HepG2 (cell line): ENCODE measurements around the gene BCCIP.

Experiments used
- GLI4 ChIP-seq: sonication (generic); formaldehyde crosslinking; IDR thresholded peaks from 2 replicates; pipeline ENCODE4 v1.5.1; 2020; ENCODE audit warnings: missing genetic modification reagents, mild to moderate bottlenecking, moderate library complexity, borderline replicate concordance
- MTA3 ChIP-seq: sonication (generic); formaldehyde crosslinking; IDR thresholded peaks from 2 replicates; pipeline ENCODE4 v1.4.0; 2020; ENCODE audit warnings: missing genetic modification reagents
- PHF20 ChIP-seq: sonication (generic); formaldehyde crosslinking; IDR thresholded peaks from 2 replicates; pipeline ENCODE4 v1.5.0; 2020; ENCODE audit warnings: mild to moderate bottlenecking, missing genetic modification reagents
- POLR2A ChIP-seq, 2 experiments: IDR thresholded peaks; 2 replicates each; pipeline ENCODE4 v1.6.1; 2011; ENCODE audit warnings: low read depth in 2 of 2, low read length in 2 of 2, mild to moderate bottlenecking in 1 of 2, moderate library complexity in 1 of 2; ENCODE audit not compliant: insufficient read depth in 1 of 2
- ZBTB1 ChIP-seq: sonication (generic); formaldehyde crosslinking; IDR thresholded peaks from 2 replicates; pipeline ENCODE4 v1.4.0; 2020; ENCODE audit warnings: missing genetic modification reagents, borderline replicate concordance
- ZFP90 ChIP-seq: sonication (generic); formaldehyde crosslinking; IDR thresholded peaks from 2 replicates; pipeline ENCODE4 v1.8.0; 2022; ENCODE audit warnings: missing genetic modification reagents, mild to moderate bottlenecking, inconsistent platforms, borderline replicate concordance
- TF ChIP-seq, protein P1 (sequence below): sonication (generic); formaldehyde crosslinking; IDR thresholded peaks from 2 replicates; pipeline ENCODE4 v1.5.0; 2020; ENCODE audit warnings: mild to moderate bottlenecking, missing genetic modification reagents, moderate library complexity

DNA sequence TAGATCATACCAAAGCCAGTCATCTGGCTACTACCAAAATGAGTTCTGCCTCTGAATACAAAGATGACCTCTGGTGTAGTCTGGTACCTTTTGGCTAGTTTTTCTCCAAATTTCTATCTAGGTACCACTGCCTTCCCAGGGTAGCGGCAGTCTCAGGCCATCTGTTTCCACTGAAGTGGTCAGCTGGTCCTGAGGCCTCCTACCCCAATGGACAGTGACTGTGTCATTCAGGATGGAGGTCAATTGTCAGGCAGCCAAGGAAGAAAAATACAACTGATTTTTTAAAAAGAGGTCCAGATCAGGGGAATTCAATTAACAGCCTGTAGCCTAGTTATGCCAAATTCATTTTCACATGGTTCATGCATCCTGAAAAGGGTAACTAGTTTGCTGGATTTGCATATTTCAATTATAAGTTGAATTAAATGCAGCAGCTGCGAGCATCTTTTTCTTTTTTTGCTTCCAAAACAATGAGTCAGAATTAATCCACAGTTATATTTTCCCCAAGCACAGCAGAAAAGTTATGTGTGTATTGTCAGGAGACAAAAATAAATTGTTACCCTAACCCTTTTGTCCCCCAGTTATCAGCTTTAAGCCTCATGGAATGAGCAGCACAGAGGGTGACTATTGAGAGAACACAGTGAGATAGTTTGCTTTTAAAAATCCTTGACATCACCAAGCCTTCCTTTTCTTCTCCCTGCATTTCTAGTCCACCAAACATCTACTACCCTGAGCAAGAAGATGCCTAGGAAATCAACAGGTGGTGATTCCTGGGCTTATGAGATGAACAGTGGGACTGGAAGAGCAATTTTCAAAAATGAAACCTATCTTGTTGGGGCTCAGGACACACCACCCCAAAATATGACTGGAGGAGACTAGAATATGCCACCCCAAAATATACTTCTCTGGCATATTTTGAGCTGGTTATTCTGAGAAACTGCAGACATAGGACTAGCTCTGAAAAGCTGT is 27.7 kb downstream of the BCCIP start:
- TF ChIP-seq, protein P1, sequence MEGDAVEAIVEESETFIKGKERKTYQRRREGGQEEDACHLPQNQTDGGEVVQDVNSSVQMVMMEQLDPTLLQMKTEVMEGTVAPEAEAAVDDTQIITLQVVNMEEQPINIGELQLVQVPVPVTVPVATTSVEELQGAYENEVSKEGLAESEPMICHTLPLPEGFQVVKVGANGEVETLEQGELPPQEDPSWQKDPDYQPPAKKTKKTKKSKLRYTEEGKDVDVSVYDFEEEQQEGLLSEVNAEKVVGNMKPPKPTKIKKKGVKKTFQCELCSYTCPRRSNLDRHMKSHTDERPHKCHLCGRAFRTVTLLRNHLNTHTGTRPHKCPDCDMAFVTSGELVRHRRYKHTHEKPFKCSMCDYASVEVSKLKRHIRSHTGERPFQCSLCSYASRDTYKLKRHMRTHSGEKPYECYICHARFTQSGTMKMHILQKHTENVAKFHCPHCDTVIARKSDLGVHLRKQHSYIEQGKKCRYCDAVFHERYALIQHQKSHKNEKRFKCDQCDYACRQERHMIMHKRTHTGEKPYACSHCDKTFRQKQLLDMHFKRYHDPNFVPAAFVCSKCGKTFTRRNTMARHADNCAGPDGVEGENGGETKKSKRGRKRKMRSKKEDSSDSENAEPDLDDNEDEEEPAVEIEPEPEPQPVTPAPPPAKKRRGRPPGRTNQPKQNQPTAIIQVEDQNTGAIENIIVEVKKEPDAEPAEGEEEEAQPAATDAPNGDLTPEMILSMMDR: no peak
- TF ChIP-seq ZBTB1 (CRISPR knock-in tag) (no peak), ZFP90 (CRISPR knock-in tag) (no peak), POLR2A (IDR thresholded peaks at IDR 0.05; ENCODE audit: insufficient read depth in 1 of 2, low read depth in 2 of 2, low read length in 2 of 2) (no peak), MTA3 (CRISPR knock-in tag) (no peak), GLI4 (CRISPR knock-in tag) (no peak), PHF20 (no peak)
